Measurements from ENCODE around the gene GSTA1.
"Not testable (repeated sequence)": the region's sequence is repeated elsewhere in the genome, so short reads cannot be mapped to it uniquely, and the experiment has no call there.

GSTA1 gene

GRCh38 chr6:52820198-52820597, 16.6 kb upstream of the GSTA1 start:
- POLR2A ChIA-PET: no interaction called here
- no peak for DNase-seq (ENCODE audit: extremely low spot score)
- TF ChIP-seq CTCF (IDR thresholded peaks at IDR 0.05; ENCODE audit: control extremely low read depth, extremely low read depth, low read depth, missing control alignments): no peak
- CTCF ChIA-PET: interaction anchor here (1.3 kb wide), 1 partner anchor 8 kb away, joined by 5 read pairs; no protein-coding TSS in a partner anchor

GRCh38 chr6:52815167-52816092, 11.8 kb upstream of the GSTA1 start:
- TF ChIP-seq CTCF (IDR thresholded peaks at IDR 0.05; ENCODE audit: control extremely low read depth, extremely low read depth, low read depth, missing control alignments): peak; percentile 66
- DNase-seq (ENCODE audit: extremely low spot score): peak; percentile 65
- ChIA-PET CTCF (interaction anchor here (1.0 to 1.5 kb wide), 3 partner anchors 13 to 265 kb away, joined by 3 to 5 read pairs (median 3); no protein-coding TSS in a partner anchor), POLR2A (no interaction called here)

GRCh38 chr6:52814545-52814944, 10.9 kb upstream of the GSTA1 start:
- POLR2A ChIA-PET; DNase-seq (ENCODE audit: extremely low spot score): not testable (repeated sequence)
- CTCF ChIA-PET: interaction anchor here (1.0 kb wide), 1 partner anchor 266 kb away, joined by 3 read pairs; no protein-coding TSS in a partner anchor

- POLR2A ChIA-PET; DNase-seq (ENCODE audit: extremely low spot score): not testable (repeated sequence)
- CTCF ChIA-PET: interaction anchor here (1.1 kb wide), 1 partner anchor 17 kb away, joined by 3 read pairs; no protein-coding TSS in a partner anchor
Observed at GRCh38 chr6:52809777-52810176, 6.2 kb upstream of the GSTA1 start.

GRCh38 chr6:52808660-52809059, 5.0 kb upstream of the GSTA1 start:
- ChIA-PET CTCF (no interaction called here), POLR2A (no interaction called here)
- DNase-seq (ENCODE audit: extremely low spot score): no peak
- TF ChIP-seq CTCF (IDR thresholded peaks at IDR 0.05; ENCODE audit: control extremely low read depth, extremely low read depth, low read depth, missing control alignments): no peak

- no peak for DNase-seq (ENCODE audit: extremely low spot score)
- CTCF ChIA-PET: no interaction called here
- no peak for TF ChIP-seq CTCF (IDR thresholded peaks at IDR 0.05; ENCODE audit: control extremely low read depth, extremely low read depth, low read depth, missing control alignments)
- POLR2A ChIA-PET: no interaction called here
Observed at GRCh38 chr6:52802806-52803205, 810 bp downstream of the GSTA1 start.

- CTCF ChIA-PET: no interaction called here
- DNase-seq (ENCODE audit: extremely low spot score): no peak
- no peak for TF ChIP-seq CTCF (IDR thresholded peaks at IDR 0.05; ENCODE audit: control extremely low read depth, extremely low read depth, low read depth, missing control alignments)
- POLR2A ChIA-PET: no interaction called here
Observed at GRCh38 chr6:52801188-52801841, 2.3 kb downstream of the GSTA1 start.

GRCh38 chr6:52799272-52799671, 4.3 kb downstream of the GSTA1 start:
- POLR2A ChIA-PET; CTCF ChIA-PET; DNase-seq (ENCODE audit: extremely low spot score): not testable (repeated sequence)

GRCh38 chr6:52794366-52794765, 9.2 kb downstream of the GSTA1 start:
- POLR2A ChIA-PET; CTCF ChIA-PET; DNase-seq (ENCODE audit: extremely low spot score): not testable (repeated sequence)

All from GM10248 (cell line).